H1 (cell line): ENCODE data around the gene PRKACA. TPM values are rescaled to one million over a fixed set of nuclear protein-coding genes. Genes with fewer than 3 reads are reported as not detected.

Experiments used
- CTCF ChIA-PET: fragments of 300-600 bp; sonication (Branson Sonifier 250); formaldehyde crosslinking; loops from one replicate; lab custom pipeline; 2021; ENCODE audit not compliant: partially characterized antibody; lab: Charles Lee
- POLR2A ChIA-PET: fragments of 300-600 bp; sonication (Branson Sonifier 250); formaldehyde crosslinking; loops from one replicate; lab custom pipeline; 2021; ENCODE audit warnings: inconsistent platforms; ENCODE audit not compliant: partially characterized antibody; lab: Charles Lee
- DNase-seq, 2 experiments: peaks; one replicate each; pipeline versions ENCODE4 v3.0.0 to v3.0.0-alpha.2; 2010 to 2022; ENCODE audit warnings: low spot score in 2 of 2, low read depth in 1 of 2, mixed read lengths in 1 of 2
- FAIRE-seq: peaks from 2 replicates; lab custom pipeline; 2011; peaks lifted over from hg19 to GRCh38; lab: Jason Lieb, UNC
- H2AFZ ChIP-seq: 2 replicates; pipeline ENCODE4 v1.8.1; 2012; ENCODE audit warnings: low read length, inconsistent platforms
- H2AK5ac ChIP-seq: 2 replicates; pipeline ENCODE4 v1.6.1; 2013; ENCODE audit warnings: low read depth, low read length
- H2BK120ac ChIP-seq: replicated peaks from 2 replicates; pipeline ENCODE3; 2013; ENCODE audit warnings: low read depth, low read length, inconsistent platforms
- H2BK12ac ChIP-seq: 2 replicates; pipeline ENCODE4 v1.6.1; 2013; ENCODE audit warnings: low read depth, low read length
- H2BK15ac ChIP-seq: 2 replicates; pipeline ENCODE4 v1.6.1; 2013; ENCODE audit warnings: low read length
- H2BK20ac ChIP-seq: 2 replicates; pipeline ENCODE4 v1.6.1; 2013; ENCODE audit warnings: low read length
- H2BK5ac ChIP-seq: 2 replicates; pipeline ENCODE4 v1.6.1; 2013; ENCODE audit warnings: low read depth, low read length
- H3K14ac ChIP-seq: 2 replicates; pipeline ENCODE4 v1.6.1; 2013; ENCODE audit warnings: inconsistent platforms; ENCODE audit not compliant: insufficient read length
- H3K18ac ChIP-seq: 2 replicates; pipeline ENCODE4 v1.6.1; 2013; ENCODE audit warnings: low read length; ENCODE audit errors: extremely low read depth
- H3K23ac ChIP-seq: 2 replicates; pipeline ENCODE4 v1.6.1; 2013; ENCODE audit warnings: inconsistent platforms; ENCODE audit not compliant: insufficient read length
- H3K23me2 ChIP-seq: 2 replicates; pipeline ENCODE4 v1.6.1; 2013; ENCODE audit warnings: low read depth, low read length
- H3K27ac ChIP-seq: 2 replicates; pipeline ENCODE4 v1.6.1; 2011; ENCODE audit warnings: low read depth, low read length, inconsistent platforms
- H3K27me3 ChIP-seq, 4 experiments: replicated peaks in 1 of 4; 1 replicate in 1 of 4; 2 replicates in 3 of 4; pipeline versions ENCODE4 v1.6.1 to v1.8.1; 2011 to 2013; ENCODE audit warnings: low read length in 3 of 4, mild to moderate bottlenecking in 3 of 4, inconsistent platforms in 2 of 4, mixed read lengths in 2 of 4, moderate library complexity in 1 of 4; ENCODE audit not compliant: control insufficient read depth in 3 of 4, insufficient read depth in 3 of 4; ENCODE audit errors: extremely low read depth in 1 of 4
- H3K36me3 ChIP-seq, 4 experiments: 2 replicates each; pipeline versions ENCODE4 v1.6.1 to v1.8.1; 2011 to 2013; ENCODE audit warnings: mild to moderate bottlenecking in 4 of 4, low read length in 3 of 4, moderate library complexity in 2 of 4, control low read depth in 1 of 4, inconsistent platforms in 1 of 4; ENCODE audit not compliant: insufficient read depth in 4 of 4, control insufficient read depth in 2 of 4
- H3K4ac ChIP-seq: replicated peaks from 2 replicates; pipeline ENCODE3; 2013; ENCODE audit warnings: low read length, low read depth, mixed read lengths, inconsistent platforms; ENCODE audit not compliant: insufficient read length
- H3K4me1 ChIP-seq, 4 experiments: replicated peaks in 1 of 4; 1 replicate in 1 of 4; 2 replicates in 3 of 4; pipeline versions ENCODE4 v1.6.1 to v1.8.1; 2011 to 2013; ENCODE audit warnings: low read length in 3 of 4, inconsistent platforms in 2 of 4, mixed read lengths in 1 of 4; ENCODE audit not compliant: insufficient read depth in 4 of 4, control insufficient read depth in 3 of 4
- H3K4me2 ChIP-seq, 2 experiments: 2 replicates each; pipeline versions ENCODE4 v1.6.1 to v1.8.1; 2011 to 2013; ENCODE audit warnings: low read depth in 2 of 2, low read length in 2 of 2, control low read depth in 1 of 2, inconsistent platforms in 1 of 2, mild to moderate bottlenecking in 1 of 2; ENCODE audit not compliant: insufficient read depth in 1 of 2
- H3K4me3 ChIP-seq, 4 experiments: fragments of 200-600, 300-600 bp in 1 of 4; sonication (generic), shearing (Covaris generic), sonication (Bioruptor Twin) in 1 of 4; 2 replicates each; pipeline versions ENCODE4 v1.5.1 to v1.8.1; 2011 to 2016; ENCODE audit warnings: low read length in 4 of 4, low read depth in 3 of 4, control low read depth in 2 of 4, inconsistent platforms in 2 of 4, mild to moderate bottlenecking in 2 of 4, mixed read lengths in 1 of 4, moderate library complexity in 1 of 4; ENCODE audit not compliant: insufficient read depth in 2 of 4; ENCODE audit errors: extremely low read depth in 1 of 4
- H3K56ac ChIP-seq: replicated peaks from 2 replicates; pipeline ENCODE3; 2013; ENCODE audit warnings: low read depth, mild to moderate bottlenecking, mixed read lengths, low read length, inconsistent platforms; ENCODE audit not compliant: insufficient read length
- H3K79me1 ChIP-seq: 2 replicates; pipeline ENCODE4 v1.6.1; 2013; ENCODE audit warnings: low read depth, low read length, control low read depth
- H3K79me2 ChIP-seq, 2 experiments: 2 replicates each; pipeline versions ENCODE4 v1.6.1 to v1.8.1; 2012 to 2013; ENCODE audit warnings: low read length in 2 of 2, mild to moderate bottlenecking in 2 of 2, inconsistent platforms in 1 of 2; ENCODE audit not compliant: insufficient read depth in 2 of 2, control insufficient read depth in 1 of 2
- H3K9ac ChIP-seq, 4 experiments: replicated peaks in 1 of 4; 1 replicate in 1 of 4; 2 replicates in 3 of 4; pipeline versions ENCODE4 v1.6.1 to v1.8.1; 2011 to 2013; ENCODE audit warnings: low read depth in 3 of 4, low read length in 3 of 4, control low read depth in 2 of 4, mild to moderate bottlenecking in 2 of 4, moderate library complexity in 2 of 4, inconsistent platforms in 1 of 4; ENCODE audit errors: extremely low read depth in 1 of 4
- H3K9me3 ChIP-seq, 2 experiments: 2 replicates each; pipeline versions ENCODE4 v1.6.1 to v1.8.1; 2012 to 2013; ENCODE audit warnings: mild to moderate bottlenecking in 2 of 2, moderate library complexity in 2 of 2, control low read depth in 1 of 2, inconsistent platforms in 1 of 2, low read depth in 1 of 2, low read length in 1 of 2, mixed read lengths in 1 of 2; ENCODE audit not compliant: insufficient read depth in 2 of 2
- H4K20me1 ChIP-seq, 2 experiments: replicated peaks in 1 of 2; 2 replicates each; pipeline versions ENCODE3 to v1.8.1; 2011 to 2013; ENCODE audit warnings: inconsistent platforms in 2 of 2, low read length in 2 of 2, mild to moderate bottlenecking in 1 of 2; ENCODE audit not compliant: insufficient read depth in 2 of 2, control insufficient read depth in 1 of 2
- H4K5ac ChIP-seq: 2 replicates; pipeline ENCODE4 v1.6.1; 2013; ENCODE audit warnings: low read length, low read depth, mixed read lengths, inconsistent platforms; ENCODE audit not compliant: insufficient read length
- H4K8ac ChIP-seq: 2 replicates; pipeline ENCODE4 v1.8.0; 2013; ENCODE audit warnings: mild to moderate bottlenecking, moderate library complexity, low read length, inconsistent platforms; ENCODE audit not compliant: insufficient read depth; ENCODE audit errors: extremely low read depth
- H4K91ac ChIP-seq: replicated peaks from 2 replicates; pipeline ENCODE3; 2013; ENCODE audit warnings: low read length, mixed read lengths, inconsistent platforms; ENCODE audit not compliant: insufficient read length
- EP300 ChIP-seq, 2 experiments: IDR thresholded peaks; 1 replicate in 1 of 2; 2 replicates in 1 of 2; pipeline ENCODE4 v1.6.1; 2011 to 2012; ENCODE audit warnings: low read depth in 2 of 2, low read length in 2 of 2, mild to moderate bottlenecking in 2 of 2, borderline replicate concordance in 1 of 2, inconsistent platforms in 1 of 2, moderate library complexity in 1 of 2
- KDM1A ChIP-seq: fragments of 200-600, 300-600 bp; sonication (generic); IDR thresholded peaks from 2 replicates; pipeline ENCODE4 v1.7.1; 2016; ENCODE audit warnings: mild to moderate bottlenecking, low read length, borderline replicate concordance
- ZNF274 ChIP-seq: IDR thresholded peaks from 2 replicates; pipeline ENCODE4 v1.7.0; 2012; ENCODE audit warnings: low read length, borderline replicate concordance; ENCODE audit errors: extremely low read depth
- WGBS, 2 experiments: shearing (Covaris generic) in 1 of 2; methylation state at CpG; one replicate each; pipeline versions ENCODE4 v1.1.6 to v1.1.7; 2013 to 2015; ENCODE audit warnings: low lambda C conversion rate in 2 of 2, mixed read lengths in 2 of 2, inconsistent platforms in 1 of 2, low coverage in 1 of 2, missing lambda C conversion rate in 1 of 2; ENCODE audit not compliant: insufficient replicate concordance in 2 of 2, insufficient coverage in 1 of 2, insufficient read length in 1 of 2; ENCODE audit errors: extremely low coverage in 1 of 2, missing lambda C conversion rate in 1 of 2; 5-methylcytosine and 5-hydroxymethylcytosine counted together
- polyA plus RNA-seq, 7 experiments: library from polyadenylated mRNA; depleted of rRNA in 3 of 7; stranded (reverse) in 5 of 7; unstranded in 2 of 7; fragments of >200 nt in 5 of 7; fragments of 200-250 nt in 2 of 7; gene quantifications; 1 replicate in 5 of 7; 2 replicates in 1 of 7; 4 replicates in 1 of 7; pipeline versions ENCODE4 v1.2.1 to v1.2.3, GENCODE V29; 2011 to 2013; ENCODE audit warnings: missing spikeins in 2 of 7, mixed read lengths in 2 of 7
- total RNA-seq: library from RNA; stranded (reverse); fragmentation: NEBNext Ultra II Directional; extraction: Animal tissue kit (Norgen Biotek cat#: 25700); gene quantifications from 2 replicates; pipeline ENCODE4 v1.2.1, GENCODE V29; 2021

Gene PRKACA
- total and polyA plus RNA-seq, 2 of the 8 experiments (the other 6 are each of a cell fraction or from before 2014, with no cell fraction given), result 14.2 to 48.2 TPM

DNA sequence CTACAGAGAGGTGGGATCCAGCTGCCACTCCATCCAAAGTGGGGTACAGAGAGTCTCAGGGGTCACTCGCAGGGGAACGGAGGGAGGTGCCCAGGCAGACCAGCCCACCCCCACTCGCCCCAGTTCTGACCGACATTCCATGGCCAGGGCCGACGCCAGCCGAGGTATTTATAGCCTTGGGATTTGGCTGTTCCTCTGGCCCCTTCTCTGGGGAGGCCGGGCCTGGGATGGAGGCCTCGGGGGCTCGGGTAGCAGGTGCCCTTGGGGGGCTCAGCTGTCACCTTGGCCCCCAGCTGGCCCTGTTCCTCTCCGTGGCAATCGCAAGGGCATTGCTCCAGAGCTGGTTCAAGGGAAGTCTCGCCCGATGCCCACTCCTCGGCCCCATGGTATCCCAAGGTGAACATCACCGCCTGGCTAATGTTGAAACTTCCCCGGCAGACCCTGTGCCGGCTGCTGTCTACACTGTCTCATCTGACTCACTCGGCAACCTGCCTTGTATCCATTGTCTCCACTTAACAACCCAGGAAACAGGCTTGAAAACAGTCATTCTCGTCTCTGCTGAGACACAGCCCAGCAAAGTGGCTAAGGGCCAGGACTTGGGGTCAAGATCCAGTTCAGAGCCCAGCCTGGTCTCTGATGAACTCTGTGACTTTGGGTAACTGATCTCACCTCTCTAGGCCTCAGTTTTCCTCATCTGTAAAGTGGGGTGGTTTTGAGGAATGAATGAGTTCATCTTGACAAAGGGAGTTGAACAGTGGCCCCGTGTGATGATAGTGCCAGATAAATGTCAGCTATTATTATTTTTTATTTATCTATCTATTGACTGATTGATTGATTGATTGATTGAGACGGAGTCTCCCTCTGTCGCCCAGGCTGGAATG is 9.7 kb downstream of the PRKACA start:
- H3K27ac ChIP-seq, result no peak overlapping the region
- TF ChIP-seq EP300 (IDR thresholded peaks at IDR 0.05; ENCODE audit: borderline replicate concordance in 1 of 2, low read depth in 2 of 2, low read length in 2 of 2), result no peak
- no peak for TF ChIP-seq ZNF274
- 0 out of 2 replicates have a peak, but pooled peaks have one; percentile 40 for TF ChIP-seq KDM1A
- H3K14ac ChIP-seq, result no peak overlapping the region
- no peak overlapping the region for H3K56ac ChIP-seq
- no peak overlapping the region for H3K4me3 ChIP-seq
- H2BK12ac ChIP-seq, result no peak overlapping the region
- H2AK5ac ChIP-seq, result no peak overlapping the region
- no peaks in the 10 kb centered on the region for H3K27me3 ChIP-seq
- no peaks in the 10 kb centered on the region for H3K9me3 ChIP-seq
- no peak overlapping the region for H3K23ac ChIP-seq
- no peak overlapping the region for H3K4me2 ChIP-seq
- DNase-seq (no peak), FAIRE-seq (no peak)
- no peak overlapping the region for H4K91ac ChIP-seq
- 87% methylated on average over 23 of the region's 23 CpGs; no CpG with 5 or more reads in 1 of the 2 experiments for WGBS, 2 experiments
- no peak overlapping the region for H2AFZ ChIP-seq
- H3K36me3 ChIP-seq, result no peaks in the 10 kb centered on the region
- no peak overlapping the region; the same call in 1 of the 2 replicates for H2BK20ac ChIP-seq
- H3K23me2 ChIP-seq, result no peaks in the 10 kb centered on the region
- H3K18ac ChIP-seq, result no peak overlapping the region
- no peak overlapping the region for H3K4ac ChIP-seq
- H2BK120ac ChIP-seq, result no peak overlapping the region
- H3K79me2 ChIP-seq, result no peaks in the 10 kb centered on the region
- no peak overlapping the region for H4K8ac ChIP-seq
- CTCF ChIA-PET, result interaction anchor here (0.6 to 11.3 kb wide), 7 partner anchors 11 to 657 kb away, joined by 3 to 105 read pairs (median 4); partner anchors contain the start of gene ASF1B
- H4K5ac ChIP-seq, result no peak overlapping the region
- peaks cover 4 to 10% (median 7%) of the 10 kb centered on the region in 4 experiments for H3K4me1 ChIP-seq
- no peak overlapping the region for H3K9ac ChIP-seq
- peaks cover 4% of the 10 kb centered on the region; the same call in 1 of the 2 replicates for H3K79me1 ChIP-seq
- POLR2A ChIA-PET, result interaction anchor here (0.7 to 2.2 kb wide), 3 partner anchors 16 to 142 kb away, joined by 3 to 4 read pairs (median 3); no protein-coding TSS in a partner anchor
- H2BK15ac ChIP-seq, result no peak overlapping the region
- peaks cover 2 to 3% of the 10 kb centered on the region in 2 experiments for H4K20me1 ChIP-seq
- no peak overlapping the region for H2BK5ac ChIP-seq
